ENCODE data around the gene PMIS2.

DNA sequence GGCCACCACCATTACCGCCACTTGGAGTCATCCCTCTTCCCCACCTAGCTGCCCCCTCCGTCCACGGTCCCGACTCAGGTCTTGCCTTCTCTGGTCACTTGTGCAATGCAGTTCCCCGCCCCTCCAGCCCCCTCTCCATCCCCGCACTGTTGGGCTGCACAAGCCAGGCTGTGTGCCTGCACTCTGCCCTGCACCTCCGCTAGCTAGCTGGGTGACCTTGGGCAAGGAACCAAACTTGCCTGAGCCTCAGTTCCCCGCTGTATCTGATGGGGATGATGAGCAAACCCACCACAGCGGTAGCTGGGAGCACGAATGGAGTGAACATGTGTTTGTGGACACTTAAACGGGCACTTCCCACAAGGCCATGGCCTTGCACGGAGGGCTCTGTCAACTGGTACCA is 46.1 kb upstream of the PMIS2 start:
- TF ChIP-seq CTCF (conservative IDR thresholded peaks at IDR 0.05; ENCODE audit: low read length) (no peak), EZH2phosphoT487 (IDR thresholded peaks at IDR 0.05; ENCODE audit: borderline replicate concordance) (no peak)

Data from Loucy (cell line).